Osteocyte (in vitro differentiated cells): ENCODE data around the gene SLC16A11. TPM values are rescaled to one million over a fixed set of nuclear protein-coding genes. Genes with fewer than 3 reads are reported as not detected.
A peak's percentile ranks its signal among the peaks of the same experiment; 100 is the strongest.

Experiments used
- DNase-seq: peaks from one replicate; pipeline ENCODE4 v3.0.0; 2021; ENCODE audit warnings: mixed read lengths; ENCODE audit not compliant: unreplicated experiment; ENCODE audit errors: extremely low spot score
- H3K27ac Mint-ChIP-seq: one replicate; pipeline ENCODE4 v1.8.0; 2021; ENCODE audit warnings: mild to moderate bottlenecking, mixed read lengths; ENCODE audit not compliant: unreplicated experiment
- H3K27me3 Mint-ChIP-seq: one replicate; pipeline ENCODE4 v1.8.0; 2021; ENCODE audit warnings: mixed read lengths; ENCODE audit not compliant: unreplicated experiment
- H3K36me3 Mint-ChIP-seq: one replicate; pipeline ENCODE4 v1.8.0; 2021; ENCODE audit warnings: mixed read lengths; ENCODE audit not compliant: unreplicated experiment
- H3K4me1 Mint-ChIP-seq: one replicate; pipeline ENCODE4 v1.8.0; 2021; ENCODE audit warnings: mixed read lengths; ENCODE audit not compliant: unreplicated experiment
- H3K4me3 Mint-ChIP-seq: one replicate; pipeline ENCODE4 v1.8.0; 2021; ENCODE audit warnings: mild to moderate bottlenecking, moderate library complexity, mixed read lengths; ENCODE audit not compliant: unreplicated experiment
- H3K9me3 Mint-ChIP-seq: one replicate; pipeline ENCODE4 v1.8.0; 2021; ENCODE audit warnings: mixed read lengths; ENCODE audit not compliant: unreplicated experiment
- CTCF ChIP-seq: fragments of 200-600 bp; sonication (generic); IDR thresholded peaks from 2 replicates; pipeline ENCODE4 v1.5.0; 2021; ENCODE audit warnings: antibody characterized with exemption, mild to moderate bottlenecking, moderate library complexity
- total RNA-seq: library from RNA; stranded (reverse); gene quantifications from 2 replicates; pipeline ENCODE4 v1.2.1, GENCODE V29; 2021

The SLC16A11 gene
- total RNA-seq, 1 donor from 2014 or later = 0.75 TPM

GRCh38 chr17:7019839-7020519, 23.9 kb downstream of the SLC16A11 start:
- Mint-ChIP-seq H3K27me3 (peaks cover 15% of the 10 kb centered on the region), H3K27ac (peak overlapping the region; percentile 79), H3K4me3 (peak overlapping the region; percentile 61), H3K4me1 (peaks cover 34% of the 10 kb centered on the region), H3K9me3 (no peaks in the 10 kb centered on the region), H3K36me3 (peaks cover 4% of the 10 kb centered on the region)
- TF ChIP-seq CTCF = no peak
- no peak for DNase-seq

- Mint-ChIP-seq H3K27ac (peak overlapping the region; percentile 79), H3K9me3 (no peaks in the 10 kb centered on the region), H3K36me3 (peaks cover 6% of the 10 kb centered on the region), H3K27me3 (peaks cover 15% of the 10 kb centered on the region), H3K4me1 (peaks cover 36% of the 10 kb centered on the region), H3K4me3 (peak overlapping the region; percentile 61)
- no peak for TF ChIP-seq CTCF
- no peak for DNase-seq
These were observed 24.5 kb downstream of the SLC16A11 start for GRCh38 chr17:7019367-7019766.

GRCh38 chr17:7018331-7018964, 25.4 kb downstream of the SLC16A11 start:
- no peak overlapping the region for H3K4me3 Mint-ChIP-seq
- DNase-seq = no peak
- H3K27me3 Mint-ChIP-seq = peaks cover 10% of the 10 kb centered on the region
- no peak for TF ChIP-seq CTCF
- H3K4me1 Mint-ChIP-seq = peaks cover 45% of the 10 kb centered on the region
- H3K36me3 Mint-ChIP-seq = peaks cover 7% of the 10 kb centered on the region
- no peaks in the 10 kb centered on the region for H3K9me3 Mint-ChIP-seq
- peak overlapping the region; percentile 60 for H3K27ac Mint-ChIP-seq

GRCh38 chr17:7017827-7018200, 26.1 kb downstream of the SLC16A11 start:
- peaks cover 4% of the 10 kb centered on the region for H3K27me3 Mint-ChIP-seq
- peaks cover 7% of the 10 kb centered on the region for H3K36me3 Mint-ChIP-seq
- peaks cover 46% of the 10 kb centered on the region for H3K4me1 Mint-ChIP-seq
- DNase-seq = no peak
- no peak for TF ChIP-seq CTCF
- H3K9me3 Mint-ChIP-seq = no peaks in the 10 kb centered on the region
- no peak overlapping the region for H3K4me3 Mint-ChIP-seq
- H3K27ac Mint-ChIP-seq = peak overlapping the region; percentile 60
